GM19099 (cell line): ENCODE results near the gene LY6G5C.

Source experiments
- POLR2A ChIP-seq: IDR thresholded peaks from 3 replicates; pipeline ENCODE4 v1.6.1; 2011; ENCODE audit warnings: low read depth; ENCODE audit not compliant: insufficient read length; ENCODE audit errors: extremely low read depth

LY6G5C gene

DNA sequence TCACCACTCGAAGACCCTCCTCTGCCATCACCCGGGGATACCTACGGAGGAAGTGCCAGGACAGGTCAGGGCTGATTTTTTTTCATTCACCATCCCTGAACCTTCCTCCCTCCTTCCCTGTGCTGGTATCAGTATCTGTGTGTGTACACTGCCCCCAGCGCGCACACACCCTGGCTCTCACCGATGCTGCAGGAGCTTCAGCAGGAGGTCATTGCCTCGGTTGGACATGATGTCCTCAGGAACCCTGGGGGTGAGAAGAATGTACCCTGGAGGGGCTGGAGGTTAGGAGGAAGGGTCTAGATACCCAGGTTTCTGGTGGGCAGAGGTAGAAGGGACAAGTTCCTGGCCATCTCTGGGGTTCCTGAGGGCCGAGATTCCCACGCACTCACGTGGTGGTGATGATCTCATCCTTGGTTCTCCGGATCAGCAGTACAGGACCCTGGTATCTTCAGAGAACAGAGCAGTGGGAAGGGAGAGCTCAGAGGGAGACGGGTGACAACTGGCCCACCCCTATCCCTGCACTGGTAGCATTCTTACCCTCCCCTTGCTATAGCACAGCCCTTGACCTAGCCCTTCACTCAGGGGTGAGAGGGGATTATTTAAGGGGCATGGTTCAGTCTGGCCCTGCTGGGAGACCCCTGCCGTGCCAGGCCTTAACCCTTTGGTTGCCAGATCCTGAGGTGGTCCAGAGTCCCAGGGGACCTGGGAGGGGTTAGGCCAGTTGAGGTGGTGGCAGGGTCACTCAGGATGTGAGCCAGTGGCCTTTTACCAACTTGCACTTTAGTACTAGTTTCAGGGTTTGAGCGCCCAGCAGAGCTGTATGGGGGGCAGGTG is 7.2 kb upstream of the LY6G5C start:
- TF ChIP-seq POLR2A = no peak

DNA sequence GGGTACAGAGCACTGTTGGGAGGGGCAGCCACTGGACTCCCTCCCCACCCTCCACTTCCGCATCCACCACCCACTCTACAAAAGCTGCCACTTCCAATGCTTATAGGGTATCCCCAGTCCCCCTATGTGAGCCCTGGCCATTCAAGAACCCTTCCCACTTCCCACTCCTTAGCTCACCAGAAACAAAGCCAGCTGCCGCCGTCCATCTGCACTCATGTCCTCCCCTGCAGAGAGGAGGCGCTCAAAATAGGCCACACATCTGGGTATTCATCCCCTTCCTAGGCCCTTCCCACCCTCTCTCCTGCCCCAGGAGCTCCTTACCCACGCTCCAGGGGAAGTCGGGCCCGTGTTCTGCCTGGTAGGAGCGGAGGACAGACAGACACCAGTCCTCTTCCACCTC is 6.5 kb upstream of the LY6G5C start:
- no peak for TF ChIP-seq POLR2A

DNA sequence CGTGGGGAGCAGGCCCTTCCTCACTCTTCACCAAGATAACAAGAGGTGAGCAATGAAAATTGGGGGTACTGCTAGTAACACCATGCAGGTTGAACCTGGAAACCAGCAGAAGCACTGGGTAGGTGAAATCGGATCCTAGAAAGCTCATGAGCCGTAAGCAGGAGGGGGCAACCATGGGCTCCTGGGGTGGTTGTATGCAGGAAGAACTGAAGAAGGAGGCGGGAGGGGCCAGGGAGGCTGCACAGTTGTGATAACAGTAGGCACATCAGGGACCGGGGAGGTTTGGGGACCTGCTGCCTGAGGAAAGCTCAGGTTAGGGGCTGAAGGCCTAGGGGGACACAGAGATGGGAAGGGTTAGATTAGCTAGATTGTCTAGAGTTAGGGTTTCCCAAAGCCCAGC is 5.6 kb upstream of the LY6G5C start:
- TF ChIP-seq POLR2A = no peak

DNA sequence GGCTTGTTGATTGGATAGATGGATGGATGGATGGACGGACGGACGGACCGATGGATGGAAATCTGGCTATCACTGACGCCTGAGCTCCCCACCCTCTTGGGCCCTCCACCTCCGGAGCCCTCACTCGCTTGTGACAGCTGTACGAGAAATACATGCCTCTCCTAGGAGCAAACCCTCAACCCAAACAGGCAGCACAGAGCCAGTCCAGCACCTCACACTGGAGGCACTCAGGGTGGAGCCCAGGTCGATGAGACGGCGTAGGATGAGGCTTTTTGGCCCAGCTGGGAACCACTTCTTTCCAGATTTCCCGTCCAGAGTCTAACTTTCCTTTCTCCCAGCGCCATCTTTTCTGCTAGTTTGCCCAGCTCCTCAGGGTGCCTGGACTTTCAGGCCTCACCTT is 2.7 kb upstream of the LY6G5C start:
- TF ChIP-seq POLR2A = no peak

DNA sequence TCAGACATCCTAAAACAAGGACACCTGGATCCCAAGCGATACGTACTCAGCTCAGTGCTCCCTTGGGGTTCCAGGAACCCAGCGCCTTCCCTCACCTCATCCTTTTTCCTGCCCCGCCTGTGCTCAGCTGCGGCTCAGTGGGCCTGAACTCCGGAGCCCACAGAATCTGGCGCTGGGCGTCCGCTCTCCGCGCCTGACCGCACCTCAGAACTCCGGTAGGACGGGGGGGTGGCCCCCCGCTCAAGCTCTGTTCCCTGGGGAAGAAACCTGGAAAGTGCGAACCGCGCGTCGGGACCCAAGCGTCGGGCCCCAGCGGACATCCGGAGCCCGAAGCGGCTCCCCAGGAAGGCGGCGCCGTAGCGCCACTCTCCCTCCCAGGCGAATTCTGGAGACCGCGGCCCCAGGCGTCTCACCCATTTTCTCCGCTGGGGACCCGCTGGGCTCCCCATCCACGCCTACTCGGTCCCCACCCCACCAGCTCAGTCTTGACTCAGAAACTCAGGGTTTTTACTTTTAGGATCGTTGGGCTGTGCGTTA is 336 bp upstream of the LY6G5C start:
- no peak for TF ChIP-seq POLR2A

DNA sequence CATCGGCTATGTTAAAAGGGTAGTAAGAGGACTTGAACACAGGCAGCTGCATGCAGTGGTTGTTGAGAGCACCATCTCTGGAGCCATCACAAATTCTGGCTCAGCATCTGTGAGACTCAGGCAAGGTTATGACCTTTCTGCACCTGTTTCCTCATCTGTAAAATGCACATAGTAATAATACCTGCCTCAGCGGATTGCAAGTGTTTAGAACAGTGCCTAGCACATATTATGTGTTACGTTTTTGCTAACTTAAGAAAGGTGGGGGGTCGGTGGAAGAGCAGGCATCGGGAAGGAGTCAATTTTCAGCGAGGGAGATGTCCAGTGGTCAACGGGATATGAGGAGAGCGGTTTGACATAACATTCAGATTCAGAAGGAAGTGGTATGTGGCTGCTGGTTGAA is 2.9 kb downstream of the LY6G5C start:
- no peak for TF ChIP-seq POLR2A

DNA sequence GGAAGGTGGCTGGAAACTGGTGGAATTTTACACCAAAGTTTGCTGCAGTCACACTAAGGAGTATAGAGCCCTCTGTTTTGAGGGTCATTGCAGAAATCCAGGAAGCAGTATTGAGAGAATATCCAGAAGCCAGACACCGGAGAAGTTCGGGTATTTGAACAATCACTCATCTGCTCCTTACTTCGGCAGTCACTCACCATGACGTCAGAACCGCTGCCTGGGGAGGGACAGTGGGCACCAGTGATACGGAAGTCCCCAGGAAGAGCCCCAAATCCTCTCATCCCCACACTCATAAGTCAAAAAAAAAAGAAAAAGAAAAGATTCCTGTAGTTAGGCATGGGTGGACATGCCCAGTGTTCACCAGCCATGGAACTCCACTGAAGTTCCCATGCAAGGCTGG is 4.0 kb downstream of the LY6G5C start:
- TF ChIP-seq POLR2A = no peak

DNA sequence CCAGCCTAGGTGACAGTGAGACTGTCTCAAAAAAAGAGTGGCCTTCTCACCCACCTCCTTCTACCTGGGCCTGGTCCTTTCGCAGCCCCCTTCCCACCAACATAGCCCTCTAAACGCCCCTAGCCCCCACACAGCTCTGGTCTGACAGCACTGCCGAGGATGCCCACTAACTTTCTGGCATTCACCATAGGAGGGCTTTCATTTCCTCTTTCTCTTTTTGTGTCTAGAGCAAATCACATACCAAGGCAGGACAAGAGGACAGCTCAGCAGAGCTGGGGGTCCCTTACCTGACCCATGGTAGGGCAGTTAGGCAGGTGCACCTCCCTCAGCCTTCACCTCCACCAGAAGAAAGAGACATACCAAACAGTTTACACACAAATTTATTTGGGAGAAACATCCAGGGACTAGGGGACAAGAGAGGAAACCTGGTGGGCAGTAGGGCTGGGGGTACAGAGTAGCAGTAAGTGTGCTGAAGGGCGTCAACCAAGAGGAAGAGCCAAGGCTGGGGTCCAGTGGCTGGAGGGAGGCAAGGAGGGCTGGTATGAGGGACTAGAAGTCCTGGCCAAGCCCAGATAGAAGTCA is 4.5 kb downstream of the LY6G5C start:
- no peak for TF ChIP-seq POLR2A

DNA sequence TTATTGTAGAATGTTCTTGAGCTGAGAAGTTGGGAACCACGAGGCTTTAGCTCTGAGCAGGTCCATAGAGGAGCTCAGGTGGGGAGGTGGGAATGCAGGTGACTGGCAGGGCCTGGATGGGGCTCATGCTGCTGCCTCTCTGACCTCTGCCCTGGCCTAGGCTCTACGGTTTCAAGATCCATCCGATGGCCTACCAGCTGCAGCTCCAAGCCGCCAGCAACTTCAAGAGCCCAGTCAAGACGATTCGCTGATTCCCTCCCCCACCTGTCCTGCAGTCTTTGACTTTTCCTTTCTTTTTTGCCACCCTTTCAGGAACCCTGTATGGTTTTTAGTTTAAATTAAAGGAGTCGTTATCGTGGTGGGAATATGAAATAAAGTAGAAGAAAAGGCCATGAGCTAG is 11.2 kb downstream of the LY6G5C start, which contains the start of gene LY6G5B:
Gene LY6G5B (plus strand): TSS at position 301 of the 400 bp plus-strand sequence. CDS start 975 bp downstream, outside the sequence.
- no peak for TF ChIP-seq POLR2A

DNA sequence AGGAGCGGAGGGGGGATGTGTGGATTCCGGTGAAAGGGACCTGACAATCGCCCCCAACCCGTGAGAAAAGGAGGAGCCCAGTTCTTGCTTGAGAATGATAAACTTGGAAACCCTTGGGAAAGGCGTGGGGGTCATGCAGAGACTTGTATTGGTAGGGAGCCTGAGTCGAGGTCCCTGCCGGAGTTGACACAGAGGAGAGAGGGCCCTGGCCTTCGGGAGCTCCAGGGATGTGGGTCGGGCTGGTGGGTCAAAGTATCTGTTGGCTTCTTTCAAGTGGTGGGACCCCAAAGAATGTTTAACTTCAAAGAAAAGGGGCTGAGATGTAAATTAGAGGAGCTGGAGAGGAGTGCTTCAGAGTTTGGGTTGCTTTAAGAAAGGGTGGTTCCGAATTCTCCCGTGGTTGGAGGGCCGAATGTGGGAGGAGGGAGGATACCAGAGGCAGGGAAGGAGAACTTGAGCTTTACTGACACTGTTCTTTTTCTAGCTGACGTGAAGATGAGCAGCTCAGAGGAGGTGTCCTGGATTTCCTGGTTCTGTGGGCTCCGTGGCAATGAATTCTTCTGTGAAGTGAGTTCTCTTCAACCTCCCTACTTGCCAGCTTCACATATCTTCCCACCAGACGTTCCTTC is 14.4 kb downstream of the LY6G5C start:
- TF ChIP-seq POLR2A = no peak

DNA sequence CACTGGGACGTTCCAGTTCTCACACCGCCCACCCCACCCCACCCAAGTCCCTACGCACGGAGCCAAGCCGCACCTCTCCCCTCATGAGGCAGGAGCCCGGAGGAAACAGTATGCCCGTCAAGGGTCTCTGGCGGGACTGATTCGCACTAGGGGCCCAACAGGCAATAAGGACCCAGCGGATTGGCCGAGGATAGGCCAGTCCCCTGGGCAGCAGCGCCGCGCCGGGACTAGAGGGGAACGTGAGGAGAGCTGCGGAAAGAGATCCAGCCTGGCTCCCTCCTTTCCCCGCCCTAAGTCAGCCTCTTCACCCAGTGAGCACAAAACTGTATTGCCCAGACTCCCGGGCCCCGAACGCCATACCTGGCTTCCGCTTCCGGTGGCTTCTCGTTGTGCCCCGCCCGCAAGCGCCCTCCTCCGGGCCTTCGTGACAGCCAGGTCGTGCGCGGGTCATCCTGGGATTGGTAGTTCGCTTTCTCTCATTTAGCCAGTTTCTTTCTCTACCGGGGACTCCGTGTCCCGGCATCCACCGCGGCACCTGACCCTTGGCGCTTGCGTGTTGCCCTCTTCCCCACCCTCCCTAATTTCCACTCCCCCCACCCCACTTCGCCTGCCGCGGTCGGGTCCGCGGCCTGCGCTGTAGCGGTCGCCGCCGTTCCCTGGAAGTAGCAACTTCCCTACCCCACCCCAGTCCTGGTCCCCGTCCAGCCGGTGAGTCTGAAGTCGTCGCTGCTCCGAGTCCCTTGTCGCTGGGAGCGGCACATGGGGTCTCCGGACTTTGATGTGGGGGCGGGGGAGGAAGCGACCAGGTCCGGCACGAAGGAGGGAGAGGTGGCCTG is 15.1 kb downstream of the LY6G5C start, which contains the start of gene CSNK2B:
Gene CSNK2B (plus strand): TSS at position 580 of the 836 bp plus-strand sequence. CDS start 752 bp downstream, outside the sequence.
- TF ChIP-seq POLR2A = peak; percentile 90

DNA sequence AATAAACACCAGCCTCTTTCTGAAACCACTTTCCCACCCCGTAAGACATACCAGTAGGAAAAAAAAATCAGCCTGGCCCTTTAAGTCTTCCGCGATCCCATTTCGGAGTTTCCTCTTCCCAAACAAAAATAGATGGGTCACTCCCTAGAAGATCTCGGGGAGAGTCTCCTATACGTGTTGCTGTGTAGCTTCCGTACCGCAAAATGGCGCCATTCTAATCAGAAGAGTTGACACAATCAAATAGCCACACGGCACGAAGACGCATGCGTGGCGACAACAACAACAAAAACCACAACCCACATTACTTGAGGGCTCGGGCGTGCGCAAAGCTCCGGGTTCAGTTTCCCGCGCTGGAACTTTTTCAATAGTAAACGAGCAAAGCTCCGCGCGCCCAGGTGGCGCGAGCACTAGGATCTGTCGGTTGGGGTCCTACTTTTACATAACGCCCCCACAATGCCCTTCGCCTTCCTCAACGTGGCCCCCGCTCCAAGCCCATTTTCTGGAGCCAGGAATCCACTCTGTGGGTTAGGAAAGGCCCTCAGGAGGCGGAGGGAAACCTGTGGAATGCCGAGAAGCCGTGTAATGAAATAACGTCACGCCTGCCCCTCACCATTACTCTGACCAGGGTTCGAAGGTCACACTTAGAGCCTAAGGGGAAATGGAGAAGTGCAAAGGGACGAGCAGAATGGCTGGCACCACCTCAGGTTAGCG is 15.9 kb downstream of the LY6G5C start, which contains the start of gene GPANK1:
Gene GPANK1 (minus strand): TSS at position 208 of the 711 bp plus-strand sequence. CDS start 519 bp downstream, outside the sequence.
- TF ChIP-seq POLR2A = peak; percentile 43

DNA sequence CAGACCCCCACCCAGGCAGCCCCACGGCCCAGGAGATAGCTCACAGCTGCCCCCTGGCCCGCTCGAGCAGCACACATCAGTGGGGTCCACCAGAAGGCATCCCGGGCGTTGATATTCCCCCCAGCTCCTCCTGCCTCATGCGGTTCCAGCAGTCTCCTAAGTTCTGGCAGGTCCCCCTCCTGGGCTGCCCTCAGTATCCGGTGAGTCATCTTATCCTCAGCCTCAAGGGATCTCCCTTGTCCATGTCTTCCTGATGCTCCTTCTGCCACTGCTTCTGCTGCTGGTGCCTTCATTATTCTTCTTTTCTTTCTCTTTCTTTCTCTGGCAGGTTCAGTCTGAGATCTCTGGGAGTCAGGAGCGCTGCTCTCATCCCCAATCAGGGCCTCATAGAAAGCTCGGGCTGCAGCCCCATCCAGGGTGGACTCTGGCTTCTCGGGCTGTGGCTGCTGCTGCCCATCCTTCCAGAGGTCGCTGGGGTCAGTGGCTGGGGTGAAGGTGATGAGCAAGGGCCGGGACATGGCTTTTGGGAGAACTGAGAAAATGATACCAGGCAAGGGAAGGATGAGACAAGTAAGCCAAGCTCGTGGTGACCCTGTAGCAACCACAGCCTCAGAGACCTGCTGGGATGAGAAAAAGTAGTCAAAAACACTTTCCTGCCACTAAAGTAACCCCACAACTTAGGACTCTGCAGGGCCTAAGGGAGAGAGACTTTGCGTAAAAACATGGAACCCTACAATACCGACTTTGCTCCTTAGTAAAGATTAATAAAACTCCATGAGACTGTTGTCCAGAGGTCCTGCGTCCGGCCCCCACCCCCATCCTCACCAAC is 16.7 kb downstream of the LY6G5C start:
- TF ChIP-seq POLR2A = no peak
